ENCODE results near the gene CDH26.

DNA sequence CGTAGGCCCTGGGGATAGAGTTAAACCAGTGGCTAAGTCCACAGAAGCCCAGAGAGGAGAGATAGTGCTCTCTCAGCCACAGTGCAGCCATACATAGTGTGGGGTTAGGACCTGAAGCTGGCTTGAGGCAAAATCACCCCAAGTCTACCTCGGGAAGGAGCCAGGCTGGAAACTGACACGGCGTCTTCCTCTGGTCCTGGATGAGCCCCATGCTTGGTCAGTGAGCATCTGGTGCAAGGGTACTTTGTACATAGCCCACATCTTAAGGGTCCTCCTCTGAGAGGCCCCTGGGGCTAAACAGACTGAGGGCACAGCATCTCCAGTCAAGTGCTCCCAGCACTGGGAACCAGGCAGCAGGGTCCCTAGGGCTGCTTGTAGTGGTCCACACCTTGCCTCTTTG is 45.6 kb downstream of the CDH26 start:
- TF ChIP-seq, protein P1, sequence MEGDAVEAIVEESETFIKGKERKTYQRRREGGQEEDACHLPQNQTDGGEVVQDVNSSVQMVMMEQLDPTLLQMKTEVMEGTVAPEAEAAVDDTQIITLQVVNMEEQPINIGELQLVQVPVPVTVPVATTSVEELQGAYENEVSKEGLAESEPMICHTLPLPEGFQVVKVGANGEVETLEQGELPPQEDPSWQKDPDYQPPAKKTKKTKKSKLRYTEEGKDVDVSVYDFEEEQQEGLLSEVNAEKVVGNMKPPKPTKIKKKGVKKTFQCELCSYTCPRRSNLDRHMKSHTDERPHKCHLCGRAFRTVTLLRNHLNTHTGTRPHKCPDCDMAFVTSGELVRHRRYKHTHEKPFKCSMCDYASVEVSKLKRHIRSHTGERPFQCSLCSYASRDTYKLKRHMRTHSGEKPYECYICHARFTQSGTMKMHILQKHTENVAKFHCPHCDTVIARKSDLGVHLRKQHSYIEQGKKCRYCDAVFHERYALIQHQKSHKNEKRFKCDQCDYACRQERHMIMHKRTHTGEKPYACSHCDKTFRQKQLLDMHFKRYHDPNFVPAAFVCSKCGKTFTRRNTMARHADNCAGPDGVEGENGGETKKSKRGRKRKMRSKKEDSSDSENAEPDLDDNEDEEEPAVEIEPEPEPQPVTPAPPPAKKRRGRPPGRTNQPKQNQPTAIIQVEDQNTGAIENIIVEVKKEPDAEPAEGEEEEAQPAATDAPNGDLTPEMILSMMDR (IDR thresholded peaks at IDR 0.05; ENCODE audit: insufficient read depth, low read length): no peak
- TF ChIP-seq POLR2AphosphoS5 (IDR thresholded peaks at IDR 0.05; ENCODE audit: low read depth): no peak
- TF ChIP-seq GABPA (IDR thresholded peaks at IDR 0.05; ENCODE audit: low read depth): no peak
